T-cell (primary cell): Measurements from ENCODE around the gene BABAM1. TPM values are rescaled to one million over a fixed set of nuclear protein-coding genes. Genes with fewer than 3 reads are reported as not detected.

Experiments
- ATAC-seq, 4 experiments: fragments of 200-7000 bp in 3 of 4; fragments of 150-1000 bp in 1 of 4; cut with Tn5 transposase; replicated peaks in 1 of 4; 1 replicate in 3 of 4; 2 replicates in 1 of 4; pipeline ENCODE4 v1.10.0; 2021; ENCODE audit warnings: moderate library complexity in 3 of 4, mild to moderate bottlenecking in 2 of 4, moderate number of reproducible peaks in 1 of 4
- CTCF ChIA-PET, 2 donors: fragments of 300-600 bp; sonication (Branson Sonifier 250); formaldehyde crosslinking; loops; one replicate each; lab custom pipeline; 2022; ENCODE audit warnings: antibody characterized with exemption in 2 of 2; lab: Charles Lee
- POLR2A ChIA-PET, 2 donors: fragments of 300-600 bp; sonication (Branson Sonifier 250); formaldehyde crosslinking; loops; one replicate each; lab custom pipeline; 2022; ENCODE audit warnings: antibody characterized with exemption in 2 of 2; lab: Charles Lee
- DNase-seq, 35 experiments: peaks; one replicate each; pipeline versions ENCODE4 v3.0.0 to v3.0.0-alpha.2; 2013 to 2023
- H3K27ac ChIP-seq: one replicate; pipeline ENCODE4 v1.5.1; 2013; ENCODE audit warnings: low read length
- H3K27me3 ChIP-seq, 2 experiments: replicated peaks in 1 of 2; 1 replicate in 1 of 2; 2 replicates in 1 of 2; pipeline versions ENCODE4 v1.6.1 to v1.7.0; 2013; ENCODE audit warnings: low read length in 1 of 2, mixed read lengths in 1 of 2; ENCODE audit not compliant: control insufficient read depth in 2 of 2, insufficient read depth in 2 of 2; ENCODE audit errors: extremely low read depth in 1 of 2
- H3K36me3 ChIP-seq, 2 donors: 1 replicate in 1 of 2; 2 replicates in 1 of 2; pipeline versions ENCODE4 v1.6.1 to v1.7.0; 2013; ENCODE audit warnings: low read length in 1 of 2; ENCODE audit not compliant: control insufficient read depth in 2 of 2, insufficient read depth in 1 of 2; ENCODE audit errors: extremely low read depth in 1 of 2
- H3K4me1 ChIP-seq, 2 experiments: 1 replicate in 1 of 2; 2 replicates in 1 of 2; pipeline versions ENCODE4 v1.6.1 to v1.7.0; 2013; ENCODE audit warnings: low read length in 2 of 2, mixed read lengths in 1 of 2; ENCODE audit not compliant: insufficient read depth in 2 of 2, control insufficient read depth in 1 of 2; ENCODE audit errors: extremely low read depth in 1 of 2
- H3K4me3 ChIP-seq, 2 donors: 1 replicate in 1 of 2; 2 replicates in 1 of 2; pipeline versions ENCODE4 v1.5.1 to v1.7.0; 2013; ENCODE audit warnings: mild to moderate bottlenecking in 2 of 2, low read length in 1 of 2, moderate library complexity in 1 of 2; ENCODE audit not compliant: control insufficient read depth in 1 of 2; ENCODE audit errors: extremely low read depth in 1 of 2
- H3K9me3 ChIP-seq: 2 replicates; pipeline ENCODE4 v1.7.0; 2013
- H3K27ac Mint-ChIP-seq, 2 donors: one replicate each; pipeline ENCODE4 v1.8.0; 2020 to 2021; ENCODE audit warnings: mild to moderate bottlenecking in 2 of 2, mixed read lengths in 2 of 2
- H3K27me3 Mint-ChIP-seq, 2 donors: one replicate each; pipeline ENCODE4 v1.8.0; 2021 to 2022; ENCODE audit warnings: mixed read lengths in 2 of 2
- H3K36me3 Mint-ChIP-seq: one replicate; pipeline ENCODE4 v1.8.0; 2021; ENCODE audit warnings: mixed read lengths
- H3K4me1 Mint-ChIP-seq, 3 donors: one replicate each; pipeline ENCODE4 v1.8.0; 2020 to 2022; ENCODE audit warnings: mixed read lengths in 3 of 3, mild to moderate bottlenecking in 1 of 3
- H3K4me3 Mint-ChIP-seq, 3 donors: one replicate each; pipeline ENCODE4 v1.8.0; 2020 to 2022; ENCODE audit warnings: mild to moderate bottlenecking in 3 of 3, mixed read lengths in 3 of 3, moderate library complexity in 3 of 3
- H3K9me3 Mint-ChIP-seq, 3 donors: one replicate each; pipeline ENCODE4 v1.8.0; 2020 to 2022; ENCODE audit warnings: mixed read lengths in 3 of 3
- WGBS: methylation state at CpG from one replicate; pipeline ENCODE4 v1.1.5; 2013; ENCODE audit warnings: missing lambda C conversion rate; ENCODE audit not compliant: insufficient coverage; 5-methylcytosine and 5-hydroxymethylcytosine counted together
- total RNA-seq, 35 experiments: library from RNA in 6 of 35; stranded (reverse) in 6 of 35; fragments of 120-200 nt in 1 of 35; gene quantifications; one replicate each; pipeline versions ENCODE4 v1.2.1 to v1.2.4 and lab custom pipeline; 2013 to 2026

Gene BABAM1
- total RNA-seq, 5 donors from 2014 or later (not counting 1 experiment from before 2014, with no cell fraction given) = 76.7 to 130 (median 117) TPM

GRCh38 chr19:17305517-17306284 is 38.5 kb downstream of the BABAM1 start, which contains the start of gene MRPL34:
Gene MRPL34 (plus strand): TSS chr19:17305872. CDS start chr19:17305893, 21 bp downstream.
- Histone ChIP-seq H3K9me3 (no peaks in the 10 kb centered on the region), H3K4me1 (peaks cover 4 to 68% of the 10 kb centered on the region in 2 experiments), H3K36me3 (peaks cover 0 to 2% of the 10 kb centered on the region in 2 donors), H3K4me3 (peak within 1 kb of the TSS; percentile 67 to 91), H3K27ac (peak within 1 kb of the TSS; percentile 59), H3K27me3 (no peaks in the 10 kb centered on the region)
- ATAC-seq (peak; percentile 61 to 66 (median 63)), DNase-seq (peak; percentile 88 to 97 (median 91))
- no peaks in the 10 kb centered on the region for H3K9me3 Mint-ChIP-seq
- H3K4me3 Mint-ChIP-seq = peak within 1 kb of the TSS; percentile 80 to 89 (median 85)
- WGBS = under 1% methylated on average over 55 of the region's 55 CpGs
- H3K27ac Mint-ChIP-seq = peak within 1 kb of the TSS; percentile 89 to 94
- ChIA-PET CTCF (interaction anchor here (0.6 to 1.1 kb wide), 8 partner anchors 8 to 887 kb away, joined by 3 to 10 read pairs (median 5); partner anchors contain the start of genes ANO8 (in 1 of the 2) and MPV17L2 (in 1 of the 2)), POLR2A (interaction anchor here (0.6 to 1.1 kb wide), 3 partner anchors 21 to 39 kb away, joined by 3 to 10 read pairs (median 6); partner anchors contain the start of gene BABAM1 (in 1 of the 2))
- peaks cover 45 to 58% (median 49%) of the 10 kb centered on the region in 3 donors for H3K4me1 Mint-ChIP-seq
- no peaks in the 10 kb centered on the region for H3K36me3 Mint-ChIP-seq
- H3K27me3 Mint-ChIP-seq = no peaks in the 10 kb centered on the region

- Histone ChIP-seq H3K36me3 (peaks cover 0 to 4% of the 10 kb centered on the region in 2 donors), H3K27ac (peak overlapping the region; percentile 59), H3K9me3 (no peaks in the 10 kb centered on the region), H3K27me3 (no peaks in the 10 kb centered on the region), H3K4me1 (peaks cover 8 to 74% of the 10 kb centered on the region in 2 experiments), H3K4me3 (peak overlapping the region; percentile 67 to 91)
- POLR2A ChIA-PET = interaction anchor here in 1 of 2 donors (0.9 kb wide), 1 partner anchor 21 kb away, joined by 3 read pairs; no protein-coding TSS in a partner anchor
- CTCF ChIA-PET = interaction anchor here in 1 of 2 donors (0.7 kb wide), 1 partner anchor 40 kb away, joined by 4 read pairs; no protein-coding TSS in a partner anchor
- no peaks in the 10 kb centered on the region for H3K9me3 Mint-ChIP-seq
- DNase-seq (no peak), ATAC-seq (no peak)
- H3K4me1 Mint-ChIP-seq = peaks cover 46 to 61% (median 55%) of the 10 kb centered on the region in 3 donors
- H3K27ac Mint-ChIP-seq = peak overlapping the region; percentile 89 to 94
- peak overlapping the region; percentile 80 to 89 (median 85) for H3K4me3 Mint-ChIP-seq
- H3K36me3 Mint-ChIP-seq = no peaks in the 10 kb centered on the region
- H3K27me3 Mint-ChIP-seq = no peaks in the 10 kb centered on the region
- 3% methylated on average over 24 of the region's 28 CpGs for WGBS
Observed at GRCh38 chr19:17306285-17306714, 39.1 kb downstream of the BABAM1 start.

DNA sequence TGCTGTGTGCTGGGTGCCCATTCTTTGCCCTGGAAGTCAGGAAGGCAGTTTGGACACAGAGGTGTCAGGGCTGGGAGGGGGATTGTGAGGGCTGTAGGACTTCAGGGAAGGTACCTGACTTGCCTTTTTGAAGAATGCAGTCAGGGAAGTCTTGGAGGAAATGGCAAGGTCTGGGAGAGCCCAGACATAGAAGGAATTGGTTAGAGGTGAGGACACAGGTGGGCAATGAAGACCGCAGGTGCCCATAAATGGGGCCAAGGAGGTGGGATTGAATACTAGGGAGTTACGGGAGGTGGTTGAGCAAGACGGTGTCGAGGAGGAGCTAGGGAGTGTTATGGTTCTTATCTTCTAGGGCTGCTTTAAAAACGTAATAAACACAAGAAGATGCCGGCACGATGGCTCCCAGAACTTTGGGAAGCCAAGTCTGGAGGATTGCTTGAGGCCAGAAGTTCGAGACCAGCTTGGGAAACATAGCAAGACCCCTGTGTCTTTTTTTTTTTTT is 40.7 kb downstream of the BABAM1 start:
- no peaks in the 10 kb centered on the region for H3K9me3 Mint-ChIP-seq
- ATAC-seq (no peak), DNase-seq (no peak)
- Histone ChIP-seq H3K9me3 (no peaks in the 10 kb centered on the region), H3K4me1 (peaks cover 6 to 72% of the 10 kb centered on the region in 2 experiments), H3K4me3 (no peak overlapping the region), H3K27ac (no peak overlapping the region), H3K27me3 (no peaks in the 10 kb centered on the region), H3K36me3 (peaks cover 0 to 12% of the 10 kb centered on the region in 2 donors)
- peak overlapping the region; percentile 49 to 89 (median 80) for H3K4me3 Mint-ChIP-seq
- POLR2A ChIA-PET = interaction anchor here in 1 of 2 donors (1.1 kb wide), 1 partner anchor 41 kb away, joined by 6 read pairs; the partner anchor contains the start of gene BABAM1
- no peaks in the 10 kb centered on the region for H3K27me3 Mint-ChIP-seq
- peak overlapping the region in 1 of 2 donors; percentile 36 for H3K27ac Mint-ChIP-seq
- peaks cover 48 to 59% (median 57%) of the 10 kb centered on the region in 3 donors for H3K4me1 Mint-ChIP-seq
- CTCF ChIA-PET = interaction anchor here in 1 of 2 donors (0.6 to 0.8 kb wide), 2 partner anchors 41 to 96 kb away, joined by 3 read pairs; partner anchors contain the start of gene BABAM1
- peaks cover 4% of the 10 kb centered on the region for H3K36me3 Mint-ChIP-seq
- WGBS = 95% methylated on average over 7 of the region's 8 CpGs

GRCh38 chr19:17309198-17309964 is 42.1 kb downstream of the BABAM1 start, which contains the start of gene DDA1:
Gene DDA1 (plus strand): TSS chr19:17309563. CDS start chr19:17309655, 92 bp downstream.
- Histone ChIP-seq H3K4me3 (peak within 1 kb of the TSS; percentile 62 to 75), H3K4me1 (peaks cover 6 to 60% of the 10 kb centered on the region in 2 experiments), H3K27ac (peak within 1 kb of the TSS; percentile 52), H3K27me3 (no peaks in the 10 kb centered on the region), H3K36me3 (peaks cover 6 to 21% of the 10 kb centered on the region in 2 donors), H3K9me3 (no peaks in the 10 kb centered on the region)
- ATAC-seq (peak; percentile 84 to 87 (median 86)), DNase-seq (peak; percentile 92 to 100 (median 99))
- H3K27me3 Mint-ChIP-seq = no peaks in the 10 kb centered on the region
- no peaks in the 10 kb centered on the region for H3K9me3 Mint-ChIP-seq
- peak within 1 kb of the TSS; percentile 91 to 94 for H3K27ac Mint-ChIP-seq
- H3K36me3 Mint-ChIP-seq = peaks cover 4% of the 10 kb centered on the region
- 0% methylated on average over 29 of the region's 46 CpGs for WGBS
- H3K4me1 Mint-ChIP-seq = peaks cover 41 to 51% (median 51%) of the 10 kb centered on the region in 3 donors
- CTCF ChIA-PET = interaction anchor here in 1 of 2 donors (0.6 to 1.6 kb wide), 11 partner anchors 9 to 647 kb away, joined by 3 to 20 read pairs (median 5); partner anchors contain the start of genes BABAM1, BST2 and MVB12A
- peak within 1 kb of the TSS; percentile 93 to 98 (median 96) for H3K4me3 Mint-ChIP-seq
- POLR2A ChIA-PET = interaction anchor here (0.5 to 1.2 kb wide), 9 partner anchors 19 to 747 kb away, joined by 3 to 8 read pairs (median 3); partner anchors contain the start of genes BABAM1 (in 2 of the 2) and MVB12A (in 1 of the 2)

- no peaks in the 10 kb centered on the region for H3K27me3 Mint-ChIP-seq
- ATAC-seq (no peak), DNase-seq (peak in 5 of 35 experiments; percentile 14 to 33 (median 18))
- POLR2A ChIA-PET = interaction anchor here (0.6 to 1.2 kb wide), 3 partner anchors 43 to 110 kb away, joined by 3 to 4 read pairs (median 3); partner anchors contain the start of genes BABAM1 (in 2 of the 2) and MVB12A (in 1 of the 2)
- H3K4me3 Mint-ChIP-seq = peak overlapping the region; percentile 93 to 98 (median 96)
- CTCF ChIA-PET = interaction anchor here in 1 of 2 donors (1.2 to 1.6 kb wide), 4 partner anchors 23 to 79 kb away, joined by 3 to 20 read pairs (median 5); partner anchors contain the start of gene BABAM1
- Histone ChIP-seq H3K27ac (peak overlapping the region; percentile 52), H3K4me3 (peak overlapping the region; percentile 62 to 75), H3K36me3 (peaks cover 10 to 26% of the 10 kb centered on the region in 2 donors), H3K4me1 (peaks cover 6 to 54% of the 10 kb centered on the region in 2 experiments), H3K27me3 (no peaks in the 10 kb centered on the region), H3K9me3 (no peaks in the 10 kb centered on the region)
- 14% methylated on average over 10 of the region's 23 CpGs for WGBS
- no peaks in the 10 kb centered on the region for H3K9me3 Mint-ChIP-seq
- H3K4me1 Mint-ChIP-seq = peaks cover 36 to 47% (median 45%) of the 10 kb centered on the region in 3 donors
- H3K27ac Mint-ChIP-seq = peak overlapping the region; percentile 91 to 94
- peaks cover 4% of the 10 kb centered on the region for H3K36me3 Mint-ChIP-seq
Observed at GRCh38 chr19:17309965-17310461, 42.8 kb downstream of the BABAM1 start.
